Stimulated activated CD4-positive, alpha-beta T cell treated with anti-CD3 and anti-CD28 coated beads, Interleukin-2, amount 100 ng/mL, for 24 hours (primary cell): ENCODE measurements around the gene ACY1.

ENCODE experiments used
- DNase-seq, 2 donors: peaks; one replicate each; pipeline ENCODE4 v3.0.0-alpha.2; 2020

The ACY1 gene

GRCh38 chr3:51982838-51983577, at the start of gene ACY1:
Gene ACY1 (plus strand): TSS chr3:51983535. CDS start chr3:51984065, 530 bp downstream.
- peak; percentile 80 to 87 for DNase-seq

- DNase-seq: no peak
Observed at GRCh38 chr3:51934139-51934850, 49.0 kb upstream of the ACY1 start.

- DNase-seq: no peak
Observed at GRCh38 chr3:51934991-51935885, 48.1 kb upstream of the ACY1 start.

- no peak for DNase-seq
Observed at GRCh38 chr3:51935886-51936755, 47.2 kb upstream of the ACY1 start.

- DNase-seq: no peak
Observed at GRCh38 chr3:51937014-51937413, 46.3 kb upstream of the ACY1 start.

GRCh38 chr3:51937611-51938450, 45.5 kb upstream of the ACY1 start:
- no peak for DNase-seq

- no peak for DNase-seq
Observed at GRCh38 chr3:51938780-51939425, 44.4 kb upstream of the ACY1 start.

GRCh38 chr3:51940648-51941462, 42.5 kb upstream of the ACY1 start:
- peak in 1 of 2 donors; percentile 19 for DNase-seq

GRCh38 chr3:51941463-51941797, 41.9 kb upstream of the ACY1 start:
- no peak for DNase-seq

- DNase-seq: peak; percentile 100
Observed at GRCh38 chr3:51941798-51942602, 41.3 kb upstream of the ACY1 start, which contains the start of the genes PARP3 and RRP9. Gene PARP3 (plus strand): TSS chr3:51942363. CDS start chr3:51943356, 993 bp downstream. Gene RRP9 (minus strand): TSS chr3:51941904. CDS start chr3:51941867, 37 bp downstream.

GRCh38 chr3:51942603-51943450, 40.5 kb upstream of the ACY1 start:
- DNase-seq: peak; percentile 66 to 70

- DNase-seq: no peak
Observed at GRCh38 chr3:51943451-51944391, 39.6 kb upstream of the ACY1 start.

GRCh38 chr3:51944451-51945021, 38.8 kb upstream of the ACY1 start:
- DNase-seq: no peak

- DNase-seq: no peak
Observed at GRCh38 chr3:51945031-51945840, 38.1 kb upstream of the ACY1 start.

- no peak for DNase-seq
Observed at GRCh38 chr3:51945926-51946705, 37.2 kb upstream of the ACY1 start.
